AG09319 (cell line): ENCODE data around the gene SMPX.

Experiments
- DNase-seq: peaks from one replicate; pipeline ENCODE4 v3.0.0-alpha.2; 2010; ENCODE audit warnings: low read depth; ENCODE audit errors: extremely low read depth
- CTCF ChIP-seq: IDR thresholded peaks from 2 replicates; pipeline ENCODE4 v1.5.1; 2011; ENCODE audit warnings: low read depth, mild to moderate bottlenecking, inconsistent platforms, low read length, moderate library complexity

The SMPX gene

GRCh38 chrX:21700275-21700674, 57.6 kb downstream of the SMPX start:
- no peak for DNase-seq
- no peak for TF ChIP-seq CTCF

GRCh38 chrX:21699136-21699535, 58.8 kb downstream of the SMPX start:
- DNase-seq, result no peak
- no peak for TF ChIP-seq CTCF

- no peak for DNase-seq
- TF ChIP-seq CTCF, result no peak
Observed at GRCh38 chrX:21698272-21698671, 59.6 kb downstream of the SMPX start.

GRCh38 chrX:21691512-21692018, 66.4 kb downstream of the SMPX start:
- no peak for DNase-seq
- no peak for TF ChIP-seq CTCF

GRCh38 chrX:21683941-21684340, 74.0 kb downstream of the SMPX start:
- no peak for TF ChIP-seq CTCF
- no peak for DNase-seq

- DNase-seq, result no peak
- no peak for TF ChIP-seq CTCF
Observed at GRCh38 chrX:21678048-21678612, 79.8 kb downstream of the SMPX start.

- TF ChIP-seq CTCF, result no peak
- no peak for DNase-seq
Observed at GRCh38 chrX:21675931-21676330, 82.0 kb downstream of the SMPX start.
